Left renal cortex interstitium (tissue), 4 donors: ENCODE data around the gene GADD45GIP1. TPM values are rescaled to one million over a fixed set of nuclear protein-coding genes. Genes with fewer than 3 reads are reported as not detected.
A peak's percentile ranks its signal among the peaks of the same experiment; 100 is the strongest.
"Not testable (repeated sequence)": the region's sequence is repeated elsewhere in the genome, so short reads cannot be mapped to it uniquely, and the experiment has no call there.

ENCODE experiments used
- DNase-seq, 4 donors: peaks; one replicate each; pipeline ENCODE4 v3.0.0-alpha.2; 2013; ENCODE audit warnings: low read depth in 4 of 4, low spot score in 2 of 4, missing footprints in 1 of 4
- polyA plus RNA-seq, 4 donors: library from polyadenylated mRNA; unstranded; fragments of 120-200 nt; gene quantifications; one replicate each; pipeline ENCODE4 v1.2.1, GENCODE V29; 2013; ENCODE audit not compliant: insufficient read length in 4 of 4

Gene GADD45GIP1
- polyA plus RNA-seq, 4 donors: 29.9 to 54.1 (median 39.2) TPM

DNA sequence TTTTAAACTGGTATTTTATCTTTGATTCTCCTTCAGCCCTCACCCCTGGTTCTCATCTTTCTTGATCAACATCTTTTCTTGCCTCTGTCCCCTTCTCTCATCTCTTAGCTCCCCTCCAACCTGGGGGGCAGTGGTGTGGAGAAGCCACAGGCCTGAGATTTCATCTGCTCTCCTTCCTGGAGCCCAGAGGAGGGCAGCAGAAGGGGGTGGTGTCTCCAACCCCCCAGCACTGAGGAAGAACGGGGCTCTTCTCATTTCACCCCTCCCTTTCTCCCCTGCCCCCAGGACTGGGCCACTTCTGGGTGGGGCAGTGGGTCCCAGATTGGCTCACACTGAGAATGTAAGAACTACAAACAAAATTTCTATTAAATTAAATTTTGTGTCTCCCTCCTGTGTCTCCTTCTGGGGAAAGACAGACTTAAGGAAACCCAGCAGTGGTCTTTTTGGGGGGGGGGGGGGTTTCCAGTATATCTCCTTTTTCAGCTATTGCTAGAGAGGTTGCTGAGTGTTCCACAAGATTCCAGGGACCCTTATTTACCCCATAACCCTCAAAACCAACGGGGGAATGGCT is 12.8 kb downstream of the GADD45GIP1 start:
- no peak for DNase-seq

GRCh38 chr19:12943437-12944044 is 13.5 kb downstream of the GADD45GIP1 start:
- no peak for DNase-seq

DNA sequence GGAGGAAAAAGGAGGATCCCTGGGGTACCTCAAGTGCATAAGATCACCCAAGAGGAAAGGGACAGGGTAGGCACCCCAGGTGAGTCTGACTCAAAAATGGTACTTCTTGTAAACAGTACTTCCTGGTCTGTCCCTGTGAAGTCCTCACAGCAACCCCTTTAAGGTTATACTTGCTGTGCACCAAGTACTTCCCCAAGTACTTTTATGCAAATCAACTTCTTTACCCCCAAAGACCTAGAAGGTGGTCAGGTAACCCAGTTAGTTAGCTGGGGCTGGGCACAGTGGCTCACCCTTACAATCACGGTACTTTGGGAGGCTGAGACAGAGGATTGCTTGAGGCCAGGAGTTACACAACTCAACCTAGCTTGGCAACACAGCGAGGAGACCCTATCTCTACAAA is 16.1 kb downstream of the GADD45GIP1 start:
- no peak for DNase-seq

DNA sequence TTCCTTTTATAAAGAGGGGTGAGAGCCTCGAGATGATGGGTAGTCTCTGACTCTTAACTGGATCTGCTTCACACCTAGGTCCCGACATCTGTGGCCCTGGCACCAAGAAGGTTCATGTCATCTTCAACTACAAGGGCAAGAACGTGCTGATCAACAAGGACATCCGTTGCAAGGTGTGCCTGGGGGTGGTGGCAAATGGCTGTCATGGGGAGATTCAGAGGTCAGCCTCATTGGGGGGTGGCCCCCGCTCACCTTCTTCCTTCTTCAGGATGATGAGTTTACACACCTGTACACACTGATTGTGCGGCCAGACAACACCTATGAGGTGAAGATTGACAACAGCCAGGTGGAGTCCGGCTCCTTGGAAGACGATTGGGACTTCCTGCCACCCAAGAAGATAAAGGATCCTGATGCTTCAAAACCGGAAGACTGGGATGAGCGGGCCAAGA is 17.0 kb downstream of the GADD45GIP1 start:
- DNase-seq: no peak

DNA sequence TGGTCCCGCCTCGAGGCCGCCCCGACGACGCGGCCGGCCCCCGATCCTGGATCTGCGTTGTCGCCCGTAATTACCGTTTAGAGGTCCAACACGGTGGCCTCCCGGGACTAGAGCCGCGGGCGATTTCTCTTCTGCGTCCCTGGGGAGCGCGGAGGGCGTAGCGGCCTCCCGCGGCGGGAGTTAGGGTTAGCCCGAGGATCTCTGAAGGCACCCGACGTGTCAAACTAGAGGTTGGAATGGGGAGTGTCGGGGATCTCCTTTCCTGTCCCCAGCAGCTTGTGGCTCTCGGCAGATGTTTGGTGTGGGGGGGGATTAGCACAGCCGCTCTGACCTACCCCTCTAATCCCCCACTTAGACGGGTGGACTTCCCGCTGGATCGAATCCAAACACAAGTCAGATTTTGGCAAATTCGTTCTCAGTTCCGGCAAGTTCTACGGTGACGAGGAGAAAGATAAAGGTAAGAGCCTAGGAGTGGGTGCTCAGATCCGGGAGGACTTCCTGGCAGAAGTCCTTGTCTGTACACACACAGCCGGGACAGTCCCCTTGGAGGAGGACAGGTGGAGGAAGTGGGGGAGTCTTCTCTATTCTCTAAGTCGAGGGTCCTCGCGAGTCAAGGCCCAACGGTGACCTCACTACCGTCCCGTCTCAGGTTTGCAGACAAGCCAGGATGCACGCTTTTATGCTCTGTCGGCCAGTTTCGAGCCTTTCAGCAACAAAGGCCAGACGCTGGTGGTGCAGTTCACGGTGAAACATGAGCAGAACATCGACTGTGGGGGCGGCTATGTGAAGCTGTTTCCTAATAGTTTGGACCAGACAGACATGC is 18.0 kb downstream of the GADD45GIP1 start:
- no peak for DNase-seq

DNA sequence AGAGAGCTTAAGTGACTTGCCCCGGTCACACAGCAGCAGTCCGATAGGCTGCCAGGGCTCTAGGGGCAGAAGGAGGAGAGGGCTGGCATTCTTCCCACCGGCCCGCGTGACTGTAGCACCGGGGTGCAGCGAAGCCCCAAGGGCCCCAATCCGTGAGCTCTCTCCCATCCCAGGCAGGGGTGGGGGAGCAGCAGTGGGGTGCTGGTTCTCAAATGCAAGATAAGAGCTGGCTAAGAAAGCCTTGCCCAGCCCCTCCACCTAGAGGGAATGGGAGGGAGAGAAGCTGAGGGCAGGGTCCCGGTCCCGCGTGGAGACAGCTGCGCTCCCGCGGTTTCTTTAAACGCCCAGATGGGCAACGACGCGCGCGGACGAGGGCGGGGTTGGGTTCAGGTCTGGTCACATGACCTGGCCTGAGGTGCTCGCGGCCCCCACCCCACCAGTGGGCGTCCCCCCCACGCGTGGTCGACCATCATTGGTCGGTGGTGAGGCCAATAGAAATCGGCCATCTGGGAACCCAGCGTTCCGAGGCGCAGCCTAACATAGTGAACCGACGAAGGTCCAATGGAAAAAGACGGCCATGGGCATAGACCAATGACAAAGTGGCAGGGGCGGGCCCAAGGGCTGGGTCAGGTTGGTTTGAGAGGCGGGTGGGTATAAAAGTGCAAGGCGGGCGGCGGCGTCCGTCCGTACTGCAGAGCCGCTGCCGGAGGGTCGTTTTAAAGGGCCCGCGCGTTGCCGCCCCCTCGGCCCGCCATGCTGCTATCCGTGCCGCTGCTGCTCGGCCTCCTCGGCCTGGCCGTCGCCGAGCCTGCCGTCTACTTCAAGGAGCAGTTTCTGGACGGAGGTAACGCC is 18.9 kb downstream of the GADD45GIP1 start, which contains the start of gene CALR:
TSS of gene CALR (plus strand) at position 683 of the 852 bp plus-strand sequence. CDS start at position 754, 71 bp downstream.
- peak; percentile 98 to 99 (median 98) for DNase-seq

DNA sequence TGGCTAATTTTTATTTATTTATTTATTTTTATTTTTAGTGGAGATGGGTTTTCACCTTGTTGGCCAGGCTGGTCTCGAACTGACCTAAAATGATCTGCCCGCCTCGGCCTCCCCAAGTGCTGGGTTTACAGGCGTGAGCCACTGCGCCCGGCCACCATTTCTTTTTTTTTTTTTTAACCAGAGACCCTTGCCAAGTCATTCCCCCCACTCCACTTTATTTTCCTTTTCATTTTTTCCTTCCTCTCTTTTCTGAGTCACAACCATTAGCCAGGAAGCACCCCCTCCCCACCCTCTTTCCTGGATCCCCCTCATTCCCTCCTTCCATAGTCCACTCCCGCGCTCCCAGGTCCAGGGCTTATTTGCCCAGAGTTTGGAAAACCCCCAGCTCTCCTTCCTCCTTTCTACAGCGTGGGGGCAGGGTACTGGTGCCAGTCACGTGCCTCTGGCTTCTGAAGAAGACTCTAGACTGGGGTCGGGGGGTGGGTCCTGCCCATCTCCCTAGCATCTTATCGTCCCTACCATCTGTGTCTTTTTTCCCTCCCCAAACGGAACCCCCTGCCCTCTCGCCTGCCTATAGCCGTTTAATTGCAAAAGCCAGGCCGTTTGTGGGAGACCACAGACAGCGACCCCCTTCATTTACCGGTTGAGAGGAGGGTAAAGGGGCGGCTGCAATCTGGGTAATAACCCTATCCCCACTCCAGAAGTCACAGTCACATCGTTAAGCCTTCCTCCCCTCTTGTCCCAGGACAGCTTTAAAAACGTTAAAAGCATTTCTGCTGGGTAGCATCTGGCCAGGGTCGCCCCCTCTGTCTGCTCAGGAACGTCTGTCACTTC is 19.7 kb downstream of the GADD45GIP1 start:
- DNase-seq: no peak

- no peak for DNase-seq
Observed at GRCh38 chr19:12936582-12936981, 20.4 kb downstream of the GADD45GIP1 start.

DNA sequence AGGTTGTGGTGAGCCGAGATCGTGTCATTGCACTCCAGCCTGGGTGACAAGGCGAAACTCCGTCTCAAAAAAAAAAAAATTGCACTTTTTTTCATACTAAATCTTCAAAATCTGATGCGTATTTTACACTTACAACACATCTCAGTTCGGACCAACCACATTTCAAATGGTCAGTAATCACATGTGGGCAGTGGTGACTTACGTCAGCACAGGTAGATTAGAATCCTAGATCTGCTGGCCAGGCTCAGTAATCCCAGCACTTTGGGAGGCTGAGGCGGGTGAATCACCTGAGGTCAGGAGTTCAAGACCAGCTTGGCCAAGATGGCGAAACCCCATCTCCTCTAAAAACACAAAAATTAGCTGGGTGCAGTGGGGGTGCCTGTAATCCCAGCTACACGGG is 22.0 kb downstream of the GADD45GIP1 start:
- DNase-seq: no peak

DNA sequence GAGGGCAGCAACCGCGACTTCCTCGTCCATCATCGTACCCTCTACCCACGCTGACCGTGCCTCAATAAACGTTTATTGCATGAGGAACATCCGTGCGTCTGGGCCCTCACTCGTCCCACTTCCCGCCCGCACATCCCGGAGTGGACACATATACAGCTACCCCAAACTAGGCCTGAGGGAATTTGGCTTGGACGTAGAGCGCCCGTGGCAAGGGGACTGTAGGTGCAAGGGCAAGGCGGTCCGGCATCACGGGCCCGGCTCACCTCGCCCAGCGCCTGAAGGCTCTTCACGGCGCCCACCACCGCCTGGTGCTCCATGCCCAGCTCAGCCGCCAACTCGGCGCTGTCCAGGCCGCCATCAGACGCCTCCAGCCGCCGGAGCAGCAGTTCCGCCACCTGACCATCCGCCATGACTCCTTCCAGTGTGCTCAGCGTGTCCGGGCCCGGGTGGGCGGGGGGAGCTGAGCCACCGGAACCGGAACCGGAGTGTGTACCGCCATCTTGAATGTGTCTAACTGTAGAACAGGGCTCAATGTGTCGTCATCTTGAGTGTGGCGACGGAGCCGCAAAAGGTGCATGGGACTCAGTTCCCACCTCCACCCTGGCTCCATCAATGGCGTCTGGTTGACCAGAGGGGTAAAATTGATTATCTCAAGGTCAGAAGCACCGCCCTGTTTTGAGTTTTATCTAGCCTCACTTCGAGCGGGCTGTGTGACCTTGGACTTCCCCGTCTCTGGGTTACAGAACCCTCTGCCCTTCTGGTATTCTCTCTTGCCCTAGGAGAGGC is 23.5 kb downstream of the GADD45GIP1 start, which contains the start of gene FARSA:
TSS of gene FARSA (minus strand) at position 425 of the 786 bp plus-strand sequence. CDS start at position 410, 15 bp downstream.
- peak in 2 of 4 donors; percentile 82 to 88 for DNase-seq

- no peak for DNase-seq
Observed at GRCh38 chr19:12932392-12933286, 24.4 kb downstream of the GADD45GIP1 start.

GRCh38 chr19:12930002-12930645 is 26.9 kb downstream of the GADD45GIP1 start:
- DNase-seq: no peak

DNA sequence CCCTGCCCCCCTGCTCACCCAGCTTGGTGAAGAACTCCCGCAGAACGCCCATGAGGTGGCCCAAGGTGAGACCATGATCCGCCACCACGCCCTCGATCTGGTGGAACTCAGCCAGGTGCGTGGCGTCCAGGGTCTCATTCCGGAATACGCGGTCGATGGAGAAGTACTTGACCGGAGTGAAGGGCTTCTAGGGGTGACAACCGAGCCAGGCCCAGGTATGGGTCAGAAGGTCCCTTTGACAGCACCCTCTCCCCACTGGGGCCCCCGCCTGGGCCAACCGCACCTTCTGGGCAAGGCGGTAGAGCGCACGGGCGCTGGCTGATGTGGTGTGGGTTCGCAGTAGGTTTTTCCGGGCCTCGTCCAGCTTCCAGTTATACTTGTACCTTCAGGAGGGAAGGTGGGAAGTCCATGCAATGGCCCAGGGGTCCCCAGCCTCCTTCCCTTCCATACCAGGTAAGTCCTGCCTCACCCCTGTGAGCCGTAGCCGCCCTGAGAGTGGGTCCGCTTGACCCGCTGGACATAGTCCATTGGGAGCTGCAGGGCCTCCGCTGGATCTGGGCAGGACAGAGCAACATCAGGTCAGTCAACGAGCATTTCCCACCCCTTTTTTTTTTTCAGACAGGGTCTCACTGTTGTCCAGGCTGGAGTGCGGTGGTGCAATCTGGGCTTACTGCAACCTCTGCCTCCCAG is 32.3 kb downstream of the GADD45GIP1 start:
- no peak for DNase-seq

- no peak for DNase-seq
Observed at GRCh38 chr19:12922959-12923358, 34.1 kb downstream of the GADD45GIP1 start.

GRCh38 chr19:12921047-12921446 is 36.0 kb downstream of the GADD45GIP1 start:
- DNase-seq: no peak

- DNase-seq: no peak
Observed at GRCh38 chr19:12918253-12918652, 38.8 kb downstream of the GADD45GIP1 start.

GRCh38 chr19:12915860-12916259 is 41.2 kb downstream of the GADD45GIP1 start:
- not testable (repeated sequence) for DNase-seq
